Endothelial cell of umbilical vein (primary cell): ENCODE results near the gene MLANA.

Source experiments
- EZH2 ChIP-seq: IDR thresholded peaks from 2 replicates; pipeline ENCODE4 v1.6.1; 2012; ENCODE audit warnings: borderline replicate concordance, low read depth, mild to moderate bottlenecking, moderate library complexity, low read length, inconsistent platforms; ENCODE audit not compliant: severe bottlenecking
- TF ChIP-seq, protein P1 (sequence below), 2 donors: IDR thresholded peaks; 1 replicate in 1 of 2; 2 replicates in 1 of 2; pipeline ENCODE4 v1.5.1; 2011; ENCODE audit warnings: low read length in 2 of 2, mild to moderate bottlenecking in 2 of 2, moderate library complexity in 2 of 2, control low read depth in 1 of 2, inconsistent platforms in 1 of 2, low read depth in 1 of 2; ENCODE audit not compliant: insufficient read depth in 1 of 2; ENCODE audit errors: extremely low read depth in 1 of 2

DNA sequence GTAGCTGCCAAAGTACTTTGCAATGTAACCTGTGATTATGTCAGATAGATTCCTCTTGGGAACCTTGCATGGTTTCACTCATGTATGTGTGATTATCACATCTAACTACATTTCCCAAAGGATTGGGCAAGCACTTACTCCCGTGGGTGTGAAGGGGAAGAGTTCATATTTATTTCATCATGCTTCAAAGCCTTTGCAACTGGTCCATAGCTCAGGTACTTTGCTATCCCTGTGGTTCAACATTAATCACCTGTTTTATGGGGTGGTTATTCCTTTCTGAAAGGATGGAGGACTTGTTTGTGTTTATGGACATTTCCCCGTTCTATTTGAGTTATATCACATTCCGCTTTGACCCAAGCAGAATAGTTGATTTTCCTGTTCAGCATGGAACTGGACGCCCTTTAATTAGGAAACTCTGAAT, 44.2 kb upstream of the MLANA start:
- TF ChIP-seq, protein P1, sequence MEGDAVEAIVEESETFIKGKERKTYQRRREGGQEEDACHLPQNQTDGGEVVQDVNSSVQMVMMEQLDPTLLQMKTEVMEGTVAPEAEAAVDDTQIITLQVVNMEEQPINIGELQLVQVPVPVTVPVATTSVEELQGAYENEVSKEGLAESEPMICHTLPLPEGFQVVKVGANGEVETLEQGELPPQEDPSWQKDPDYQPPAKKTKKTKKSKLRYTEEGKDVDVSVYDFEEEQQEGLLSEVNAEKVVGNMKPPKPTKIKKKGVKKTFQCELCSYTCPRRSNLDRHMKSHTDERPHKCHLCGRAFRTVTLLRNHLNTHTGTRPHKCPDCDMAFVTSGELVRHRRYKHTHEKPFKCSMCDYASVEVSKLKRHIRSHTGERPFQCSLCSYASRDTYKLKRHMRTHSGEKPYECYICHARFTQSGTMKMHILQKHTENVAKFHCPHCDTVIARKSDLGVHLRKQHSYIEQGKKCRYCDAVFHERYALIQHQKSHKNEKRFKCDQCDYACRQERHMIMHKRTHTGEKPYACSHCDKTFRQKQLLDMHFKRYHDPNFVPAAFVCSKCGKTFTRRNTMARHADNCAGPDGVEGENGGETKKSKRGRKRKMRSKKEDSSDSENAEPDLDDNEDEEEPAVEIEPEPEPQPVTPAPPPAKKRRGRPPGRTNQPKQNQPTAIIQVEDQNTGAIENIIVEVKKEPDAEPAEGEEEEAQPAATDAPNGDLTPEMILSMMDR (IDR thresholded peaks at IDR 0.05; ENCODE audit: extremely low read depth in 1 of 2, insufficient read depth in 1 of 2, low read depth in 1 of 2, low read length in 2 of 2) = no peak
- no peak for TF ChIP-seq EZH2
